Measurements from ENCODE around the gene MCUB.
"Not testable (repeated sequence)": the region's sequence is repeated elsewhere in the genome, so short reads cannot be mapped to it uniquely, and the experiment has no call there.

MCUB gene

DNA sequence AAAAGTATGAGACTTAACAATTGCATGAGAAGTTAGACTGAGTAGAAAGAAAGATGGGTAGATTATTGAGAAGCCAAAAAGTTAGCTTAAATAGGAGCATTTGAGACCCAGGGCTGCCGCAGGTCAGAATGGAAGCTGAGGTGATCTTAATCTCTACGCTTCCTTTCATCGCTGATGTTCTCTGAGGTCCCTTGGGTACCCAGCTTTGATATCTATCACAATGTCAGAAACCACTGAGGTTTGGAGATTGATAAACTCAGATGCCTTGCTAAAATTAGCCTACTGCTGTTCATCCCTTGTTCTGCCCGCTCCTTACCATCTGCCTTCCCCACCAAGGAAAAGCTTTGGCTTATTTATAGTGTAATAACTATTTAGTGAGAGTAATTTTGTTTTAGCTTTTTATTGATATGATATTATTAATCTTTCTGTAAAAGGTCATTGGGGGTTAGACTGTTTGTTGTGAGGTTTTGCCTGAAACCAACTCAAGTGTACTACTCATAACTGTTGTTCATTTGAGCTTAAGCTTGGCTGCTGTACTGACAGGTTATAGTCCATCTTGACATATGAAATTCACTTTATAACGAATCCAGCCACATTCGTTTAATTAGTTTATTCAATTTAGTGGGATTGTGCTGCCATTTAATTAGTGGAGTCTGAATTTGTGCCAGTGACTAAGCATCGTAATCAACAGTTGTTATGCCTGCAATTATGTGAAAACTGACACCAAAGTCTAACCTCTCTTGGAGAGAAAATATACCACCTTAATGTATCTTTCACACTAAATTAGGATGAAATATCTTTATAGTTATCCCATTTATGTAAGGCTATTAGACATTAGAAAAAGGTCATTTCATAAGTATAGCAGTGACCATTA, 15.1 kb downstream of the MCUB start:
- POLR2A ChIA-PET: no interaction called here
- TF ChIP-seq LEF1 (IDR thresholded peaks at IDR 0.05; ENCODE audit: borderline replicate concordance): no peak
- no peak for TF ChIP-seq CTBP1 (IDR thresholded peaks at IDR 0.05; ENCODE audit: borderline replicate concordance)
- no peak for TF ChIP-seq FOXA1 (IDR thresholded peaks at IDR 0.05)
- TF ChIP-seq ELF4 (IDR thresholded peaks at IDR 0.05): no peak
- TF ChIP-seq TARDBP (IDR thresholded peaks at IDR 0.05): no peak
- no peak for TF ChIP-seq L3MBTL2 (conservative IDR thresholded peaks at IDR 0.05)
- TF ChIP-seq BHLHE40 (IDR thresholded peaks at IDR 0.05; ENCODE audit: borderline replicate concordance): no peak
- TF ChIP-seq SUZ12 (IDR thresholded peaks at IDR 0.05): no peak
- no peak for TF ChIP-seq NFRKB (IDR thresholded peaks at IDR 0.05)
- no peak for TF ChIP-seq FOXK2 (IDR thresholded peaks at IDR 0.05)
- no peak for TF ChIP-seq FOXM1 (IDR thresholded peaks at IDR 0.05; ENCODE audit: borderline replicate concordance)
- TF ChIP-seq, protein P1, sequence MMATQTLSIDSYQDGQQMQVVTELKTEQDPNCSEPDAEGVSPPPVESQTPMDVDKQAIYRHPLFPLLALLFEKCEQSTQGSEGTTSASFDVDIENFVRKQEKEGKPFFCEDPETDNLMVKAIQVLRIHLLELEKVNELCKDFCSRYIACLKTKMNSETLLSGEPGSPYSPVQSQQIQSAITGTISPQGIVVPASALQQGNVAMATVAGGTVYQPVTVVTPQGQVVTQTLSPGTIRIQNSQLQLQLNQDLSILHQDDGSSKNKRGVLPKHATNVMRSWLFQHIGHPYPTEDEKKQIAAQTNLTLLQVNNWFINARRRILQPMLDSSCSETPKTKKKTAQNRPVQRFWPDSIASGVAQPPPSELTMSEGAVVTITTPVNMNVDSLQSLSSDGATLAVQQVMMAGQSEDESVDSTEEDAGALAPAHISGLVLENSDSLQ (IDR thresholded peaks at IDR 0.05): no peak
- TF ChIP-seq HDGF (IDR thresholded peaks at IDR 0.05; ENCODE audit: borderline replicate concordance): no peak
- TF ChIP-seq ZNF384 (IDR thresholded peaks at IDR 0.05): no peak
- no peak for TF ChIP-seq SP1 (IDR thresholded peaks at IDR 0.05)
- no peak for TF ChIP-seq ARNT (IDR thresholded peaks at IDR 0.05)
- CTCF ChIA-PET: interaction anchor here (0.6 to 1.3 kb wide), 2 partner anchors 12 to 137 kb away, joined by 3 read pairs; no protein-coding TSS in a partner anchor
- DNase-seq (ENCODE audit: extremely low spot score): no peak

DNA sequence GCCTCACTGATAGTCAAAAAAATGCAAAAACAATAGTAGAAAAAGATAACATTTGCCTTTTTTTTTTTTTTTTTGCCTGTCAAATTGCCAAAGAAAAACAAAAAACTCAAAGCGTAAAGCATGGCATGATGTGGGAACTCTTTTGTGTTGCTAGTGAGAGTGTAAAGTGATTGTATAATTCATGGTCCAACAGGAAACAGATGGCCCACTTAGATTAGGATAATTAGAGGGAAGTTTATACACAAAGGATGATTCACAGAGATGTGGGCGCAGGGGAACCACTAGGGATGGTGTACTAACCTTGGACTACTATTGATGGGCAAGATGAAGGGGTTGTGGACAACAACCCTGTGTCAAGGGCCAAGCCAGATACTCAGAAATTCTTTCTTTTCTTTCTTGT, 16.4 kb downstream of the MCUB start:
- TF ChIP-seq BHLHE40 (IDR thresholded peaks at IDR 0.05; ENCODE audit: borderline replicate concordance) (no peak), FOXA1 (IDR thresholded peaks at IDR 0.05) (no peak)
- DNase-seq (ENCODE audit: extremely low spot score): no peak
- CTCF ChIA-PET: no interaction called here
- POLR2A ChIA-PET: no interaction called here

DNA sequence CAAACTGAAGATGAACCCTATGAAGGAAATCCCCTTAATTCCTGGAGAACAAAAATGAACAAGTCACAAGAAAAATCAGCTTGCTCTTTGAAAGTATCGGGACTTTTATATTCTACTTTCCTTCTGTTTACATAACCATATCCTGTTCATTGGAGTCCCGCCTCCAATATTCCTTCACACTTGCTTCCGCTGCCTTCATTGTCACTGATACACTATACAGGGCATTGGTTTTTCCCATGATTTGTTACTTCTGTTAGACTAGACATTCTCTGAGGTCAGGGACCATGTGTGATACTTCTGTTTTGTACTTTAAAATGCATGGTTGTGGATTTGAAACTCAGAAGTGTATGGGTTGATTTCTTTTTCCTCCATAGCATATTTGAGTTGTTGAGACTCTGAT, 18.8 kb downstream of the MCUB start:
- ChIA-PET CTCF (no interaction called here), POLR2A (no interaction called here)
- no peak for DNase-seq (ENCODE audit: extremely low spot score)
- TF ChIP-seq CTBP1 (IDR thresholded peaks at IDR 0.05; ENCODE audit: borderline replicate concordance): no peak
- no peak for TF ChIP-seq SP1 (IDR thresholded peaks at IDR 0.05)

DNA sequence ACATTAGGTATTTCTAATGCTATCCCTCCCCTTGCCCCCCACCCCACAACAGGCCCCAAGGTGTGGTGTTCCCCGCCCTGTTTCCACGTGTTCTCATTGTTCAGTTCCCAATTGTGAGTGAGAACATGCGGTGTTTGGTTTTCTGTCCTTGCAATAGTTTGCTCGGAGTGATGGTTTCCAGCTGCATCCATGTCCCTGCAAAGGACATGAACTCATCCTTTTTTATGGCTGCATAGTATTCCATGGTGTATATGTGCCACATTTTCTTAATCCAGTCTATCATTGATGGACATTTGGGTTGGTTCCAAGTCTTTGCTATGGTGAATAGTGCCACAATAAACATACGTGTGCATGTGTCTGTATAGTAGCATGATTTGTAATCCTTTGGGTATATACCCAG, 20.0 kb downstream of the MCUB start:
- DNase-seq (ENCODE audit: extremely low spot score); POLR2A ChIA-PET; CTCF ChIA-PET: not testable (repeated sequence)

DNA sequence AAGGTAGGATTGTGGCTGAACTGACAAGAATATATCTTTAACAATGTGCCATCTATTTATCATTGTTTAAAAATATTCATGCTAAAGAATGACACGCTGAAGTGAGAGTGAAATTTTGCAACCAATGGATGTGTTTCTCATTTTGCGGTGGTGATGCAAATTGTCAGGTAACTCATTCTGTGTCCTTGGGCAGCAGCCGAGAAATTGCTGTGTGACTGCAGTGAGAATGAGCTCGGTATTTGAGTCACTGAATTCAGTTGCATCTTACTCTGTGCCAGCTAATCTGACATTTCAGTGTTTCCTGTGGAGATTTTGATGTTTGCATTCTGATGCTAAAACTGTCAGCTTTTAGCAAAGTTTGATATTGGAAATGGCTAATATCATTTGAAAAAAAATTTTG, 28.1 kb downstream of the MCUB start:
- DNase-seq (ENCODE audit: extremely low spot score): no peak
- no peak for TF ChIP-seq LEF1 (IDR thresholded peaks at IDR 0.05; ENCODE audit: borderline replicate concordance)
- no peak for TF ChIP-seq FOXK2 (IDR thresholded peaks at IDR 0.05)
- no peak for TF ChIP-seq SP1 (IDR thresholded peaks at IDR 0.05)
- no peak for TF ChIP-seq ZNF384 (IDR thresholded peaks at IDR 0.05)
- no peak for TF ChIP-seq CTBP1 (IDR thresholded peaks at IDR 0.05; ENCODE audit: borderline replicate concordance)
- no peak for TF ChIP-seq SUZ12 (IDR thresholded peaks at IDR 0.05)
- TF ChIP-seq ELF4 (IDR thresholded peaks at IDR 0.05): no peak
- no peak for TF ChIP-seq FOXA1 (IDR thresholded peaks at IDR 0.05)
- TF ChIP-seq L3MBTL2 (conservative IDR thresholded peaks at IDR 0.05): no peak
- TF ChIP-seq NFRKB (IDR thresholded peaks at IDR 0.05): no peak
- CTCF ChIA-PET: interaction anchor here (0.6 kb wide), 1 partner anchor 56 kb away, joined by 3 read pairs; no protein-coding TSS in a partner anchor
- POLR2A ChIA-PET: no interaction called here

DNA sequence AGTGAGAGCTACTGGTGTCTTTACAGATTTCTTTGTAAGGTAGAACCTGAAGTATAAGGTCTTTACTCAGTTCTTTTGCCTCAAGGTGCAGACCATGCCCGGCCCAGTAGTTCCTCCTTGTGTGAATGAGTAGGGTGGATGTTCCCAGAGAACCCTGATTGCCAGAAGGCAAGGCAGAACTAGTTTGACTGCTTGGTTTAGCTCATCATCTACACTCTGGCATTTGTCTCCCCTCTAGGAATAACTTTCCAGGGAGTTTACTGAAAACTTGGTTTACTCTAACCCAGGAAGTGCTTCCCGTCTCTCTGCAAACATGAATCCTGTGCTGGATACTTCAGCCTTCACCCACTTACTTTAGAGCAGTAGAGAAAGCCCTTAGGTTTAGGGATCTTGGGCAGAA, 29.1 kb downstream of the MCUB start:
- DNase-seq (ENCODE audit: extremely low spot score): no peak
- POLR2A ChIA-PET: no interaction called here
- CTCF ChIA-PET: no interaction called here
- TF ChIP-seq HDGF (IDR thresholded peaks at IDR 0.05; ENCODE audit: borderline replicate concordance): no peak
- TF ChIP-seq ZNF384 (IDR thresholded peaks at IDR 0.05): no peak
- TF ChIP-seq NFRKB (IDR thresholded peaks at IDR 0.05): no peak
- no peak for TF ChIP-seq BHLHE40 (IDR thresholded peaks at IDR 0.05; ENCODE audit: borderline replicate concordance)
- no peak for TF ChIP-seq TARDBP (IDR thresholded peaks at IDR 0.05)
- TF ChIP-seq, protein P1 (IDR thresholded peaks at IDR 0.05): no peak
- no peak for TF ChIP-seq L3MBTL2 (conservative IDR thresholded peaks at IDR 0.05)
- TF ChIP-seq FOXA1 (IDR thresholded peaks at IDR 0.05): no peak
- no peak for TF ChIP-seq LEF1 (IDR thresholded peaks at IDR 0.05; ENCODE audit: borderline replicate concordance)
- no peak for TF ChIP-seq ELF4 (IDR thresholded peaks at IDR 0.05)
- TF ChIP-seq FOXM1 (IDR thresholded peaks at IDR 0.05; ENCODE audit: borderline replicate concordance): no peak
- no peak for TF ChIP-seq SP1 (IDR thresholded peaks at IDR 0.05)
- no peak for TF ChIP-seq CTBP1 (IDR thresholded peaks at IDR 0.05; ENCODE audit: borderline replicate concordance)
- TF ChIP-seq ARNT (IDR thresholded peaks at IDR 0.05): no peak
- TF ChIP-seq SUZ12 (IDR thresholded peaks at IDR 0.05): no peak

DNA sequence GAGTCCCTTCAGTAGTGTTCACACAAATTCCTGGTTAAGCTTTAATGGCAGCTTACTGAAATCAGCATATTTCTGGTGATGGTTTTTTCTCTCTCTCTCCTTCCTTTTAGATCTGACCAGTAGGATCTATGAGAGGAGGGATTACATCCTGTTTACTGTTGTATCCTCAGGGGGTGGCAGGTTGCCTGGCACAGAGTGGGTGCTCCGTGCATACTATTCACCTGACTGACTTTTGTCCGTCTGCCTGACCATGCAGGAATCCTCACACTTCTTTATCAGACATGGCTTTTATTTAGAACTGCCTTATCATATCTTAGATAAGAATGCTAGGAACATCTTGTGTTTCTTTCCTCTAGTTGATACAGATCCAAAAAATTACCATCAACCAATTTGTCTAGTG, 29.6 kb downstream of the MCUB start:
- POLR2A ChIA-PET: no interaction called here
- DNase-seq (ENCODE audit: extremely low spot score): no peak
- TF ChIP-seq LEF1 (IDR thresholded peaks at IDR 0.05; ENCODE audit: borderline replicate concordance): no peak
- no peak for TF ChIP-seq NFRKB (IDR thresholded peaks at IDR 0.05)
- TF ChIP-seq FOXM1 (IDR thresholded peaks at IDR 0.05; ENCODE audit: borderline replicate concordance): no peak
- no peak for TF ChIP-seq FOXK2 (IDR thresholded peaks at IDR 0.05)
- no peak for TF ChIP-seq SP1 (IDR thresholded peaks at IDR 0.05)
- TF ChIP-seq BHLHE40 (IDR thresholded peaks at IDR 0.05; ENCODE audit: borderline replicate concordance): no peak
- TF ChIP-seq TARDBP (IDR thresholded peaks at IDR 0.05): no peak
- TF ChIP-seq ZNF384 (IDR thresholded peaks at IDR 0.05): no peak
- TF ChIP-seq FOXA1 (IDR thresholded peaks at IDR 0.05): no peak
- no peak for TF ChIP-seq HDGF (IDR thresholded peaks at IDR 0.05; ENCODE audit: borderline replicate concordance)
- no peak for TF ChIP-seq ELF4 (IDR thresholded peaks at IDR 0.05)
- TF ChIP-seq L3MBTL2 (conservative IDR thresholded peaks at IDR 0.05): no peak
- TF ChIP-seq CTBP1 (IDR thresholded peaks at IDR 0.05; ENCODE audit: borderline replicate concordance): no peak
- no peak for TF ChIP-seq ARNT (IDR thresholded peaks at IDR 0.05)
- CTCF ChIA-PET: no interaction called here
